Measurements from ENCODE around the gene KCNQ1. TPM values are rescaled to one million over a fixed set of nuclear protein-coding genes. Genes with fewer than 3 reads are reported as not detected.

KCNQ1 gene
- polyA plus RNA-seq, 1 donor from 2014 or later = not detected

GRCh38 chr11:2792381-2793250 lies 347.8 kb downstream of the KCNQ1 start:
- H4K20me1 ChIP-seq (ENCODE audit: insufficient read depth) = no peaks in the 10 kb centered on the region
- no peaks in the 10 kb centered on the region for H3F3A ChIP-seq (ENCODE audit: insufficient read depth, low read length, poor library complexity, severe bottlenecking)
- TF ChIP-seq EP300 (conservative IDR thresholded peaks at IDR 0.05; ENCODE audit: poor library complexity, severe bottlenecking) (no peak), POLR2AphosphoS5 (IDR thresholded peaks at IDR 0.05) (no peak)
- H3K27ac ChIP-seq (ENCODE audit: low read length) = no peak overlapping the region
- H3K9ac ChIP-seq (ENCODE audit: low read length) = no peak overlapping the region
- peaks cover 4% of the 10 kb centered on the region for H3K9me3 ChIP-seq (ENCODE audit: low read length)
- H3K9me2 ChIP-seq (ENCODE audit: insufficient read depth, low read length) = no peaks in the 10 kb centered on the region
- no peak overlapping the region for H2AFZ ChIP-seq (ENCODE audit: low read depth, low read length)
- no peaks in the 10 kb centered on the region for H3K27me3 ChIP-seq (ENCODE audit: insufficient read depth, low read depth, low read length)
- H3K79me2 ChIP-seq (replicated peaks; ENCODE audit: insufficient read depth, low read length) = no peaks in the 10 kb centered on the region
- no peaks in the 10 kb centered on the region for H3K36me3 ChIP-seq (ENCODE audit: insufficient read depth, low read length)
- no peak overlapping the region for H3K4me3 ChIP-seq (ENCODE audit: low read length)
- no peak overlapping the region for H3K4me2 ChIP-seq (ENCODE audit: low read length)

- H3K9me3 ChIP-seq (ENCODE audit: low read length) = peaks cover 4% of the 10 kb centered on the region
- H3K4me2 ChIP-seq (ENCODE audit: low read length) = no peak overlapping the region
- no peak overlapping the region for H3K27ac ChIP-seq (ENCODE audit: low read length)
- no peak overlapping the region for H2AFZ ChIP-seq (ENCODE audit: low read depth, low read length)
- H3K79me2 ChIP-seq (replicated peaks; ENCODE audit: insufficient read depth, low read length) = no peaks in the 10 kb centered on the region
- no peaks in the 10 kb centered on the region for H3K36me3 ChIP-seq (ENCODE audit: insufficient read depth, low read length)
- no peak overlapping the region for H3K4me3 ChIP-seq (ENCODE audit: low read length)
- no peaks in the 10 kb centered on the region for H4K20me1 ChIP-seq (ENCODE audit: insufficient read depth)
- H3K27me3 ChIP-seq (ENCODE audit: insufficient read depth, low read depth, low read length) = no peaks in the 10 kb centered on the region
- H3K9ac ChIP-seq (ENCODE audit: low read length) = no peak overlapping the region
- TF ChIP-seq EP300 (conservative IDR thresholded peaks at IDR 0.05; ENCODE audit: poor library complexity, severe bottlenecking) = no peak
- no peak for TF ChIP-seq REST (IDR thresholded peaks at IDR 0.05; ENCODE audit: borderline replicate concordance)
- no peak for TF ChIP-seq SMC3 (conservative IDR thresholded peaks at IDR 0.05; ENCODE audit: poor library complexity)
- TF ChIP-seq EZH2 (IDR thresholded peaks at IDR 0.05; ENCODE audit: borderline replicate concordance, insufficient read depth, low read length, poor library complexity, severe bottlenecking) = no peak
- no peak for TF ChIP-seq CTCF (IDR thresholded peaks at IDR 0.05; ENCODE audit: poor library complexity, severe bottlenecking)
- no peak for TF ChIP-seq MXI1 (conservative IDR thresholded peaks at IDR 0.05; ENCODE audit: poor library complexity, severe bottlenecking)
- H3F3A ChIP-seq (ENCODE audit: insufficient read depth, low read length, poor library complexity, severe bottlenecking) = no peaks in the 10 kb centered on the region
- H3K9me2 ChIP-seq (ENCODE audit: insufficient read depth, low read length) = no peaks in the 10 kb centered on the region
Observed at GRCh38 chr11:2793701-2794045, 348.9 kb downstream of the KCNQ1 start.

Data from neural cell (in vitro differentiated cells).